ENCODE data around the gene USP15.

USP15 gene

GRCh38 chr12:62258941-62259630 lies 1.1 kb upstream of the USP15 start:
- DNase-seq, result peak; percentile 13 to 14

GRCh38 chr12:62259631-62259992 lies 592 bp upstream of the USP15 start:
- DNase-seq, result no peak

- peak; percentile 61 to 62 for DNase-seq
Measured at GRCh38 chr12:62260733-62261683, 804 bp downstream of the USP15 start.

- no peak for DNase-seq
Measured at GRCh38 chr12:62261876-62262517, 1.8 kb downstream of the USP15 start.

- DNase-seq, result no peak
Measured at GRCh38 chr12:62263232-62263631, 3.0 kb downstream of the USP15 start.

GRCh38 chr12:62263966-62264365 lies 3.8 kb downstream of the USP15 start:
- DNase-seq, result peak; percentile 11 to 27

- DNase-seq, result no peak
Measured at GRCh38 chr12:62264706-62265105, 4.5 kb downstream of the USP15 start.

GRCh38 chr12:62265511-62265910 lies 5.3 kb downstream of the USP15 start:
- DNase-seq, result no peak

- DNase-seq, result no peak
Measured at GRCh38 chr12:62267026-62267425, 6.8 kb downstream of the USP15 start.

- DNase-seq, result no peak
Measured at GRCh38 chr12:62267480-62267879, 7.3 kb downstream of the USP15 start.

GRCh38 chr12:62268956-62269355 lies 8.8 kb downstream of the USP15 start:
- DNase-seq, result no peak

GRCh38 chr12:62269464-62270228 lies 9.4 kb downstream of the USP15 start:
- no peak for DNase-seq

- no peak for DNase-seq
Measured at GRCh38 chr12:62270384-62270783, 10.2 kb downstream of the USP15 start.

- DNase-seq, result no peak
Measured at GRCh38 chr12:62270872-62271271, 10.7 kb downstream of the USP15 start.

GRCh38 chr12:62272936-62273552 lies 12.8 kb downstream of the USP15 start:
- DNase-seq, result no peak

- DNase-seq, result no peak
Measured at GRCh38 chr12:62273724-62274380, 13.6 kb downstream of the USP15 start.

GRCh38 chr12:62278022-62278421 lies 17.8 kb downstream of the USP15 start:
- DNase-seq, result no peak

GRCh38 chr12:62279058-62279457 lies 18.9 kb downstream of the USP15 start:
- DNase-seq, result no peak

GRCh38 chr12:62279961-62280360 lies 19.8 kb downstream of the USP15 start:
- no peak for DNase-seq

- no peak for DNase-seq
Measured at GRCh38 chr12:62282057-62282774, 22.0 kb downstream of the USP15 start.

- DNase-seq, result no peak
Measured at GRCh38 chr12:62284749-62285148, 24.5 kb downstream of the USP15 start.
